Right renal cortex interstitium (tissue), 3 donors: Measurements from ENCODE around the gene WBP2. TPM values are rescaled to one million over a fixed set of nuclear protein-coding genes. Genes with fewer than 3 reads are reported as not detected.

ENCODE experiments used
- DNase-seq, 3 donors: peaks; one replicate each; pipeline ENCODE4 v3.0.0-alpha.2; 2013; ENCODE audit warnings: low read depth in 3 of 3, low spot score in 2 of 3
- polyA plus RNA-seq, 3 donors: library from polyadenylated mRNA; unstranded; fragments of 120-200 nt; gene quantifications; one replicate each; pipeline ENCODE4 v1.2.1, GENCODE V29; 2013; ENCODE audit not compliant: insufficient read length in 3 of 3

The WBP2 gene
- polyA plus RNA-seq, 3 donors, result 70.2 to 86.7 (median 82.8) TPM

GRCh38 chr17:75795820-75796607 is 59.1 kb downstream of the WBP2 start:
- DNase-seq, result no peak

Other genes with a start within 250 kb of the WBP2 start
- gene SMIM5, start 221.9 kb downstream of the WBP2 start, polyA plus RNA-seq, result 1 to 10 TPM; 3.7 to 5.4 (median 4.3) TPM
- gene RECQL5, start 188.2 kb downstream of the WBP2 start, polyA plus RNA-seq, result 10 to 100 TPM; 29.3 to 33.5 (median 32.7) TPM
- gene SAP30BP, start 188.0 kb downstream of the WBP2 start, polyA plus RNA-seq, result 100 to 1,000 TPM in 1 of 3 donors, 10 to 100 TPM in 2; 93.0 to 105 (median 93.7) TPM
- gene ITGB4, start 133.9 kb downstream of the WBP2 start, polyA plus RNA-seq, result 10 to 100 TPM in 1 of 3 donors, 1 to 10 TPM in 2; 7.8 to 10.8 (median 9.1) TPM
- gene GALK1, start 90.1 kb downstream of the WBP2 start, polyA plus RNA-seq, result 10 to 100 TPM; 20.9 to 24.0 (median 21.5) TPM
- 10 to 100 TPM; 28.5 to 32.3 (median 32.0) TPM for gene UNK, start 70.5 kb downstream of the WBP2 start, polyA plus RNA-seq
- 1 to 10 TPM; 3.6 to 5.7 (median 5.0) TPM for gene UNC13D, start 10.9 kb downstream of the WBP2 start, polyA plus RNA-seq
- gene TRIM47, start 23.2 kb upstream of the WBP2 start, polyA plus RNA-seq, result 1 to 10 TPM; 5.8 to 9.1 (median 6.3) TPM
- 10 to 100 TPM; 11.1 to 12.4 (median 11.3) TPM for gene TRIM65, start 41.6 kb upstream of the WBP2 start, polyA plus RNA-seq
- 10 to 100 TPM; 66.2 to 77.1 (median 66.7) TPM for gene MRPL38, start 49.5 kb upstream of the WBP2 start, polyA plus RNA-seq
- gene FBF1, start 85.7 kb upstream of the WBP2 start, polyA plus RNA-seq, result 1 to 10 TPM; 6.6 to 8.3 (median 7.0) TPM
- 10 to 100 TPM; 30.3 to 42.7 (median 34.3) TPM for gene ACOX1, start 123.8 kb upstream of the WBP2 start, polyA plus RNA-seq
- gene TEN1, start 123.9 kb upstream of the WBP2 start, polyA plus RNA-seq, result 10 to 100 TPM; 15.1 to 24.2 (median 22.9) TPM
- 10 to 100 TPM in 2 of 3 donors, 1 to 10 TPM in 1; 9.7 to 12.8 (median 10.8) TPM for gene CDK3, start 145.5 kb upstream of the WBP2 start, polyA plus RNA-seq
- 10 to 100 TPM; 14.4 to 16.0 (median 14.9) TPM for gene EVPL, start 172.0 kb upstream of the WBP2 start, polyA plus RNA-seq
- gene SRP68, start 217.2 kb upstream of the WBP2 start, polyA plus RNA-seq, result 100 to 1,000 TPM; 101 to 110 (median 103) TPM
- gene GALR2, start 219.4 kb upstream of the WBP2 start, polyA plus RNA-seq, result under 1 TPM in 1 of 3 donors, not detected in 2; 0.26 TPM
- 10 to 100 TPM in 2 of 3 donors, 1 to 10 TPM in 1; 6.2 to 18.4 (median 16.0) TPM for gene ZACN, start 223.8 kb upstream of the WBP2 start, polyA plus RNA-seq
- gene EXOC7, start 248.5 kb upstream of the WBP2 start, polyA plus RNA-seq, result 100 to 1,000 TPM; 138 to 168 (median 146) TPM